Ascending aorta (tissue), 2 donors: ENCODE results near the gene VIPR2. TPM values are rescaled to one million over a fixed set of nuclear protein-coding genes. Genes with fewer than 3 reads are reported as not detected.

Source experiments
- DNase-seq, 2 donors: peaks; one replicate each; pipeline ENCODE4 v3.0.0-alpha.2; 2019; ENCODE audit warnings: low spot score in 2 of 2
- H3K27ac ChIP-seq, 2 donors: fragments of 200-600 bp; sonication (generic); one replicate each; pipeline ENCODE4 v1.5.1; 2016 to 2017; ENCODE audit warnings: mild to moderate bottlenecking in 1 of 2
- H3K27me3 ChIP-seq: fragments of 200-600 bp; sonication (generic); one replicate; pipeline ENCODE4 v1.5.1; 2017
- H3K36me3 ChIP-seq, 2 donors: fragments of 200-600 bp; sonication (generic); one replicate each; pipeline ENCODE4 v1.5.1; 2016
- H3K4me1 ChIP-seq, 2 donors: fragments of 200-600 bp; sonication (generic); one replicate each; pipeline ENCODE4 v1.5.1; 2016 to 2017; ENCODE audit warnings: mild to moderate bottlenecking in 1 of 2
- H3K4me3 ChIP-seq, 2 donors: fragments of 200-600 bp; sonication (generic); one replicate each; pipeline ENCODE4 v1.5.1; 2016 to 2017; ENCODE audit warnings: mild to moderate bottlenecking in 1 of 2
- H3K9me3 ChIP-seq, 2 donors: fragments of 200-600 bp; sonication (generic); one replicate each; pipeline ENCODE4 v1.5.1; 2016
- CTCF ChIP-seq, 3 experiments: fragments of 200-600 bp in 2 of 3; fragments of 450-650 bp in 1 of 3; sonication (generic) in 2 of 3; IDR thresholded peaks; one replicate each; pipeline ENCODE4 v1.5.1; 2016 to 2019; ENCODE audit warnings: antibody characterized with exemption in 3 of 3, mild to moderate bottlenecking in 1 of 3, moderate library complexity in 1 of 3
- intact Hi-C: fragments of 100-400 bp; cut with DNase I; formaldehyde crosslinking; loops from one replicate; pipeline ENCODE4 v1.15.1; 2023
- total RNA-seq: library from RNA; depleted of rRNA; stranded (reverse); fragments of >200 nt; gene quantifications from one replicate; pipeline ENCODE4 v1.1.0, GENCODE V29; 2016

The VIPR2 gene
- total RNA-seq, 1 donor from 2014 or later, result 17.8 TPM

GRCh38 chr7:159023206-159023605 lies 121.5 kb downstream of the VIPR2 start:
- DNase-seq, result peak in 1 of 2 donors; percentile 45
- H3K27ac ChIP-seq, result no peak overlapping the region
- TF ChIP-seq CTCF (IDR thresholded peaks at IDR 0.05), result no peak
- no peaks in the 10 kb centered on the region for H3K27me3 ChIP-seq
- H3K4me1 ChIP-seq, result peaks cover 0 to 7% of the 10 kb centered on the region in 2 donors
- intact Hi-C loops, result no loop called here
- no peak overlapping the region for H3K4me3 ChIP-seq
- no peaks in the 10 kb centered on the region for H3K36me3 ChIP-seq
- H3K9me3 ChIP-seq, result no peaks in the 10 kb centered on the region

- no peaks in the 10 kb centered on the region for H3K27me3 ChIP-seq
- peak in 1 of 2 donors; percentile 52 for DNase-seq
- H3K4me1 ChIP-seq, result peaks cover 0 to 7% of the 10 kb centered on the region in 2 donors
- H3K27ac ChIP-seq, result no peak overlapping the region
- no peaks in the 10 kb centered on the region for H3K36me3 ChIP-seq
- intact Hi-C loops, result no loop called here
- TF ChIP-seq CTCF (IDR thresholded peaks at IDR 0.05), result no peak
- no peak overlapping the region for H3K4me3 ChIP-seq
- H3K9me3 ChIP-seq, result no peaks in the 10 kb centered on the region
These were observed 122.3 kb downstream of the VIPR2 start for GRCh38 chr7:159022238-159022993.

GRCh38 chr7:159020987-159021386 lies 123.7 kb downstream of the VIPR2 start:
- no peaks in the 10 kb centered on the region for H3K9me3 ChIP-seq
- no peak overlapping the region for H3K4me3 ChIP-seq
- H3K36me3 ChIP-seq, result no peaks in the 10 kb centered on the region
- no peak for TF ChIP-seq CTCF (IDR thresholded peaks at IDR 0.05)
- intact Hi-C loops, result no loop called here
- no peaks in the 10 kb centered on the region for H3K27me3 ChIP-seq
- DNase-seq, result peak in 1 of 2 donors; percentile 50
- H3K4me1 ChIP-seq, result peaks cover 0 to 9% of the 10 kb centered on the region in 2 donors
- H3K27ac ChIP-seq, result no peak overlapping the region

GRCh38 chr7:159019111-159019510 lies 125.6 kb downstream of the VIPR2 start:
- no peak for DNase-seq
- no peak for TF ChIP-seq CTCF (IDR thresholded peaks at IDR 0.05)
- Histone ChIP-seq H3K36me3 (no peaks in the 10 kb centered on the region), H3K4me3 (no peak overlapping the region), H3K27me3 (no peaks in the 10 kb centered on the region), H3K9me3 (no peaks in the 10 kb centered on the region), H3K4me1 (peaks cover 6 to 26% of the 10 kb centered on the region in 2 donors), H3K27ac (peak overlapping the region; percentile 34 to 39)
- intact Hi-C loops, result loop anchor here (10.0 kb wide), 1 partner anchor 204 kb away; no protein-coding TSS in a partner anchor

GRCh38 chr7:159017741-159018140 lies 126.9 kb downstream of the VIPR2 start:
- H3K36me3 ChIP-seq, result no peaks in the 10 kb centered on the region
- no peak for TF ChIP-seq CTCF (IDR thresholded peaks at IDR 0.05)
- intact Hi-C loops, result loop anchor here (10.0 kb wide), 1 partner anchor 203 kb away; no protein-coding TSS in a partner anchor
- H3K4me3 ChIP-seq, result no peak overlapping the region
- no peaks in the 10 kb centered on the region for H3K27me3 ChIP-seq
- peak overlapping the region; percentile 7 to 96 for H3K27ac ChIP-seq
- H3K9me3 ChIP-seq, result no peaks in the 10 kb centered on the region
- H3K4me1 ChIP-seq, result peaks cover 11 to 40% of the 10 kb centered on the region in 2 donors
- no peak for DNase-seq
